Fibroblast of skin of abdomen (primary cell): Measurements from ENCODE around the gene LIN52. TPM values are rescaled to one million over a fixed set of nuclear protein-coding genes. Genes with fewer than 3 reads are reported as not detected.
A peak's percentile ranks its signal among the peaks of the same experiment; 100 is the strongest.

Source experiments
- DNase-seq: peaks from one replicate; pipeline ENCODE4 v3.0.0-alpha.2; 2013
- polyA plus RNA-seq, 2 experiments: library from polyadenylated mRNA; unstranded; fragments of 120-200 nt; gene quantifications; one replicate each; pipeline ENCODE4 v1.2.1, GENCODE V29; 2013; ENCODE audit not compliant: insufficient read length in 2 of 2

The LIN52 gene, protein sequence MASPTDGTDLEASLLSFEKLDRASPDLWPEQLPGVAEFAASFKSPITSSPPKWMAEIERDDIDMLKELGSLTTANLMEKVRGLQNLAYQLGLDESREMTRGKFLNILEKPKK
- polyA plus RNA-seq (2013, experiment 1 of 2; ENCODE audit: insufficient read length): 8.9 TPM
- polyA plus RNA-seq (2013, experiment 2 of 2; ENCODE audit: insufficient read length): 9.4 TPM

DNA sequence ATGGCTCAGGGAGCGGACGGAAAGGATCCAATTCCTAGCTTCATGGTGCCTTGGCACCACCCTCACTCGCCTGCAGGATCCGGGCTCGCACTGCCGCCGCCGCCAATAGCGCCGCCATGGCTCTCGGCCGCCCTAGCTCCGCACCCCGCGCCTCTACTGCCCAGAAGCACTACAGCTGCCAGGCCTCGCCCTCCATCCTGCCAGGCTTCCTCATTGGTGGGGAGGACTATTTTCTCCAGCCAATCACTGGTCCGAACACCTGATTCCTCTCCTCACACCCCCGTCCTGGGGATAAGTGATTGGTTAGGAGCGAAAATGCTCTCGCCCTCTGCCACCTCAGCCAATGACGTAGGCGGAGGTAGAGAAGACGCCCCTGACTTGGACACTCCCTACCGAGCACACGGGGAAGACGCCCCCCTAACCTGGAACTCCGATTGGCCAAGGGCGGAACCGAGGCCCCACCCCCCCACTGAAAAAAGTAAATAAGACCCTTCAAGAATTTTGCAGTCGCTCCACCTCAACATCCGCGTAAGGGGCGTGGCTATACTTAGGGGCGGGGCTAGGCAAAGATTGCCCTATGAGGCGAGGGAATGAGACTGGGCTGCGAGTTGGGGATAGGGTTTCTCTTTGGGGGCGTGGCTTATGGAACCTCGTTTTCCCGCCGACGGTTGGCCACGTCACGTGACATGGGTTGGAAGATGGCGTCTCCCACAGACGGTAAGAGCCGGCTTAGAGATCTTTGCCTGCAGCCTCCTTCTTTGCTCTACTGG lies at the start of gene LIN52, which contains the start of gene ALDH6A1:
Gene LIN52 (plus strand): TSS at position 680 of the 770 bp plus-strand sequence. CDS start 19 bp downstream, at position 699.
Gene ALDH6A1 (minus strand): TSS at position 177 of the 770 bp plus-strand sequence. CDS start 59 bp downstream, at position 118.
- peak; percentile 100 for DNase-seq

DNA sequence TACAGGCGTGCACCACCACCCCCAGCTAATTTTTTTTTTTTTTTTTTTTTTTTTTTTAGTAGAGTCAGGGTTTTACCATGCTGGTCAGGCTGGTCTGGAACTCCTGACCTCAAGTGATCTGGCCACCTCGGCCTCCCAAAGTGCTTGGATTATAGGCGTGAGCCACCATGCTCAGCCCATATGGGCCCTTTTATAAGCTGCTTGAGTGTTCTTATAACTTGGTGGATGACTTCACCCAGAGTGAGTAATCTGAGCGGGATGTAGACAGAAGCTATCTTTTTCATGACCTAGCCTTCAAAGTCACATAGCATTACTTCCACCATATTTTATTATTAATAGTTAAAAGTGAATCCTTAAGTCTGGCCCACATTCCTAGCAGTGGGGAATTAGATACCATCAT lies 49.2 kb upstream of the LIN52 start:
- peak; percentile 48 for DNase-seq

DNA sequence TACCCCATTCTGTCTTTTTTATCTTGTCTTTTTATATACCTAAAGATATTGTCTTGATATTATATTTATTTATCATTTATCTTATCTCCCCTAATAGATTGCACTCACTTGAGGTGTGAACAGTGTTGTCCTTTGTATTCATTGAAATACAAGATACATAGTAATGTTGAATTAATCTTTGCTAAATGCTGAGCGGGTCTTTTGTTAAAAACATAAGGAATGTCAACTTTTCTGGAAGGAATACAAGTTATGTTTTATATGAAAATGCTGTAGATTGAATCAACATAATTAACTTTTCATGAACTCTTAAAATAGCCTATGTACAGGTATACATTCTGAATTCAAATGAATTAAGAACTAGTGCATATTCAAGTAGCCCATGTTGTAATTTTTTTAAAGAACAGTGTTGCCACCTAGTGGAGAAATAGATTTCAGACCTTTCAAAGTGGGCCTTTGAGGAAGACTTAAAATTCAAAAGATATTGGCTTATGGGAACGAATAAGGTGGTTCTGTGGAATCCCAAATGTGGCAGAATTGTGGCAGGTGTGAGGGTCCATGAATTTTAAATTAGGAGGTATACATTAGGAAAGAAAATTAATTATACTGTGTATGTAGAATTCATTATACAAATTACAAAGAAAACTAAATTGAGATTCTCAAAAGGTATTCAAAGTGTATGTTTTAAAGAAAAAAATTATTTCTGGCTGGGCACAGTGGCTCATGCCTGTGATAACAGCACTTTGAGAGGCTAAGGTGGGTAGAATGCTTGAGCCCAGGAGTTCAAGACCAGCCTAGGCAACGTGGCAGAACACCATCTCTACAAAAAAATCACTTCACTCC lies 46.5 kb upstream of the LIN52 start:
- peak; percentile 49 for DNase-seq

DNA sequence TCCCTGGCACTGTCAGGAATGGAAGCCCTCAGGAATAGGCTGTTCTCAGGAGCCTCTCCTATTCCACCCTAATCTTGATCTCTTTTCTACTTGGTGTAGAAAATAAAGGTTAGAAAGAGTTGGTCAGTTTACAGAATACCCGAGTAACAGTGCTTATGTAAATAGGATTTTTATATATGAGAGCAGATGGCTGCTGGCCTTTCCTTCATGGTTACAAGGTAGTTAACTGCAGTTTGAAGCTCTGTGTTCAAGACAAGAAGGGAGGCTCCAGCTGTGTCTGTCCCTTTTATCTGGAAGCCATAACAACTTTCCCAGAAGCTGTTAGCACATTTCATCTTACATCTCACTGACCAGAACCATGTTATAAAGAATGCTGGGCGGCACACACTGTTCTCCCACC lies 42.5 kb upstream of the LIN52 start:
- DNase-seq: no peak

DNA sequence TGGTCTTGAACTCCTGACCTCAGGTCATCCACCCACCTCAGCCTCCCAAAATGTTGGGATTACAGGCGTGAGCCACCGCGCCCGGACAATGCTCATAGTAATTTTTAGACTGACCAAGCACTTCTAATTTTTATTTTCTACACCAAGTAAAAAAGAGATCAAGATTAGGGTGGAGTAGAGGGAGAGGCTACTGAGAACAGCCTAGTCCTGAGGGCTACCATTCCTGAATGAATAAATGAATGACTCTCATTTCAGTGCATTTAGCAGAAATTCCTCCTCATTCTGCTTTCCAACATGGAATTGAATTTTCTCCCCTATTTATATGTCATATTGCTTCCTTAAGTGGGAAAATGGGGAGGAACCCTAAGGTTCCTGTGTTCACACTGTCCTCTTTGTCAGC lies 39.2 kb upstream of the LIN52 start:
- no peak for DNase-seq

DNA sequence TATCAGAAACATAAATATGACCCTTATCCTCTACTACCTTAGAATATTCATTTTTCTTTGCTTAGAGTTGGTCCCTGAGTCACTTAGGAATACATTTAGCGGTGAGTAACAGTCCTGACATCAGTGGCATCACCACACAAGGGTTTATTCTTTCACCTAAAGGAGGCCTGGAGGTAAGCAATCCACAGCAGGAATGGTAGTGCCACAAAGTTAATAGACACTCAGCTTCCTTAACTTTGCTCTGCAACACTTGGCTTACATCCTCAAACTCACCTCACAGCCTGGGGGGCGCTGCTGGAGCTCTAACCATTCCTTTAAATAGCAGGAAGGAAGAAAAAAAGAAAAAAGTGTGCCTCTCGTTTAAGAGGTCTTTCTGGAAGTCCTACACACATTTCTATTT lies 36.5 kb upstream of the LIN52 start:
- DNase-seq: no peak

DNA sequence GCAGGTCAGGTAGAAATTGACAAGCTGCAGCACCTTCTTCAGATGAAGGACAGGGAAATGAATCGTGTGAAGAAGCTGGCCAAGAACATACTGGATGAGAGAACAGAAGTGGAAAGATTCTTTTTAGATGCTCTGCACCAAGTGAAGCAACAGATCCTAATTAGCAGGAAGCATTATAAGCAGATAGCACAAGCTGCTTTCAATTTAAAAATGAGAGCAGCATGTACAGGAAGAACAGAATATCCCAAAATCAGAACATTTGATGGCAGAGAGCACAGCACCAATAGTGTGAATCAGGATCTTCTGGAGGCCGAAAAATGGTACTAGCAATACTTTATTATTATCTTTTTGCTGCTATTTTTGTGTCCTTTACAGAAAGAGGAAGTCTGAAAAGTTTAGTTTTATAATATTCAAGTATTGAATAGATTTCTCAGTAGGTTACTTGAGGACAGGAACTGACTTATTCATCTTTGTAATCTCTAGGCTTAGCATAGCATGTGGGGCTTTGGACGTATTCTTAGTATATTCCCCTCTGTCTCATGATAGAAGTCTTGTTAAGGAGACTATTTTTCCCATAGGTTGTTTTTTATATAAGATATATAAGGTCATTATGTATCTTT lies 34.8 kb upstream of the LIN52 start:
- DNase-seq: no peak

DNA sequence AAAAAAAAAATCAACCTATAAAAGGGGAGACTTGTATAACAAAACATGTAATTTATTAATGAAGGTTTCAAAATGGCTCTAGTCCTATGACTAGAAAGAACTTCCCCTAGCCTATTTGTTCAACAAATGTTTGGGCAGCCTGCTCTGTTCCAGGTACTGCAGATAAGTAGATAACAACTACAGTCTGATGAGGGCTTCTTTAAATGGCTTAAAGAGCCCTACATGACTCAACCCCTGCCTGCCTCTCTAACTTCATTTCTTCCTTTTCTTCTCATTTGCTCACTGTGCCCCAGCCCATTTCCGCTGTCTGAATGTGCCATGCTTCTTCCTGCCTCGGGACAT lies 22.0 kb upstream of the LIN52 start:
- DNase-seq: no peak

DNA sequence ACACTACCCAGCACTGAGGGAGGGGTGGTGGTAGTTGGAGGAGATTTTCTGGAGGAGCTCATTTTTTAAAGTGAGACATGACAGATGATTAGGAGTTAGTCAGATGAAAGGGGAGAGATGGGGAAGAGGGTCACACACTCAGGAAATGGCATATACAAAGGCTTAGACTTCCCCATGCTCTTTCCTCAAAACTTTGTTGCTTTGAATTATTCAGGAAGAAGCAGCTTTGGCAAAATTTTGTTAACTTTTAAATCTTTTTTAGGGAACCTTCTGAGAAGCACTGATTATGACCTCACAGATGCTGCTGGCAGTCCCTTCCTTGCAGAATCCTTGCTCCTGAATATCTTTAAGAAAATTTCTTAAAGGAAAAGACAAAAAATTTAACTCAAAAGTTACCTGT lies 20.3 kb upstream of the LIN52 start:
- DNase-seq: no peak

DNA sequence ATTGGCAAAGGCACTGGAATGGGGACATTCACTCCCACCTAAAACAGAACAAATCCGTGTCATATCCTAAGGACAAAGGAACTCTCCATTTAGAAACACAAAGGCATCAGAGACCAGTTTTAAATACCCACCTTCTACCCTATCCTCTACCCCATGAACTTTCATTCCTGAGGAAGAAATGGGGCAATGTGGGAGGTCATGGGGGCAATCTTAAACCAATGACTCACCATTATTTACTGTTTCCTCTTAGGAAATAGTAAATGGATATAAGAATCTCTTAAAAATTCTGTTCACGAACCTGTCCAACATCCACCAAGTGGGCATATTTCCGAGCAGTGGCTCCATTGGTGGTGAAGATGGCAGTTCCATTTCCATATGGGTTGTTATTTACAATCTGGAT lies 19.9 kb upstream of the LIN52 start:
- no peak for DNase-seq

DNA sequence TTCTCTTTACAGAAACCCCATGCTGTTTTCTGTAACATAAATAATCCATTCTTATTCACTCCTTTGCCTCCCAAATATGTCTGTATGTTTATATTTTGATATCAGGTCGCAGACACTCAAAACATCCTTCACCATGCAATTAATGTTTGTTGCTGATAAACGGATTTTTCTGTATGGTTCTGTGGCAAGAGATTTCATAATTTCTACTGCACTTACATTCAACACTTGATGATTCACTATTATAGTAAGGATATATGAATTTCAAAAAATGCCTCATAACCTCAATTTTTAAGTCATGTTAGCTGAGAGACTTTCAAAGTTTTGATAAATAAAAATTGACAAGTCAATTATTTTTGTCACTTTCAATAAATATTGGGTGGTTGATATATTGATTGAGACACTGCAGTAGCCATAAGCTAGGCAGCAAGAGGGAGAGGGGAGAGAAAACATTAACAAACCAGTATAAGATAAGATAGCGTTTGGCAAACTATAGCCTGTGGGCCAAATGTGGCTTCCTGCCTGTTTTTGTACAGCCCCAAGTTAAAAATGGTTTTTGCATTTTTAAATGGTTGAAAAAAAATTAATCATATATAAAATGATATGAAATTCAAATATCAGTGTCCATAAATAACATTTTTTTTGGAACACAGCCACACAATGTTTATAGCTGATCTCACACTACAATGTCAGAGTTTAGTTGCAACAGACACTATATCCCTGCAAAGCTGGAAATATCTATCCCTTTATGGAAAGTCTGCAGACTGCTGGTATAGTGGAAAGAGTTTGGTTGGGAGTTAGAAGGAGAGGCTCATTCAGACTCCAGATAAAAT lies 18.8 kb upstream of the LIN52 start:
- no peak for DNase-seq

DNA sequence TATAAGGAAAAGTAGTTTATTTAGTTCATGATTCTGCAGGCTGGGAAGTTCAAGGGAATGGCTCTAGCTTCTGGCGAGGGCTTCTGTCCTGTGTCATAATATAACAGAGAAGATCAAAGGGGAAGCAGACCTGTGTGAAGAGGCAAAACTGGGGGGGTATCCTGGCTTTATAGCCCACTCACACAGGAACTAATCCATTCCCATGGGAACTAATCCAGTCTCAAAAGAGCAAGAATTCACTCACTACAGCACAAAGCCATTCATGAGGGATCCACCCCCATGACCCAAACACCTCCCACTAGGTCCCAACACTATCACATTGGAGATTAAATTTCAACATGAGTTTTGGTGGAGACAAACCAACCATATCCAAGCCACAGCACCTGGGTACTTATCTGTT lies 7.4 kb upstream of the LIN52 start:
- no peak for DNase-seq

DNA sequence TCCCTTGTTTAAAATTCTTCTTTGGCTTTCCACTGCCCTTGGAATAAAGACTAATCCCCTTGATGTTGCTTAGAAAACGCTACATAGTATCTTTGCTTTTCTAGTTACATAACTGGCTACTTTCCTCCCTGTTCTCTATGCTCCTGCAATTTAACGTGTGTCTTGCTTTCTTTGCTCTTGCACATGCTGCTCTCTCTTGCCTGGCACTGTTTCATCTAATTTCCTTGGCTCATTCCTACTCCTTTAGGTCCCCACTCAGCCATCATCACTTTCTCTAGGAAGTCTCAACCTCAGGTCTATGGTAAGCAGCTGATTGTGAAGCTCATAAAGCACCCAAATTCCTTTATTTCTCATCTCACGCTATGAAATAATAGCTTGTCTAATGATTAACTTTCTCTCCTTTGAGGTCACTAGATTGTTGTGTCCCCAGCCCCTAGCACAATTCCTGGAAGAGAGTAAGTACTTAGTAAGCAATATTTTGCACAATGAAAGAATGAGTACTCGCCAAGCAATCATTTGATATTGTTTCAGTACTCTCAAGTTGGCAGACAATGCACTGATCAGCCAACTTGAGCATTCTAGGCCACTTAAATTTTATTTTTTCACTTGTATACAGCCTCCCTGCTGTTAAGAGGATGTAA lies 3.8 kb upstream of the LIN52 start:
- no peak for DNase-seq

DNA sequence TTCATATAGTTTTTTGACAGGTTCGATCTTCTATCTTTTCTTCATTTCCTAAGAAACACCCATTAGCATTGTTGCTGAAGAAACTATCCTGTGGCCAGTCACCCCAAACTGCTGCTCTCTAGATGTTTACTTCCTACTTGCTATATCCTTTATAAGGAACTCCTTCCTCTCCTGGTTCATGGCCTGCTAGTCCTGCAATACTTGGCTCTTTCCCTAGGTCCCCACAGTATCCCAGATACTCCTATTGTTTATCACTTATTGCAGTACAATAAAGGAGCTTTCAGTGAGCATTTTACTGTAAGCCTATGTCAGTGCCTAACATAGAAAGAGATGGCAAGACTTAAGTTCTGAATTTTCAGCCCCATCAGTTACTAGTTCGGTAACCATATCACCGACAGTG lies 3.3 kb upstream of the LIN52 start:
- DNase-seq: no peak

DNA sequence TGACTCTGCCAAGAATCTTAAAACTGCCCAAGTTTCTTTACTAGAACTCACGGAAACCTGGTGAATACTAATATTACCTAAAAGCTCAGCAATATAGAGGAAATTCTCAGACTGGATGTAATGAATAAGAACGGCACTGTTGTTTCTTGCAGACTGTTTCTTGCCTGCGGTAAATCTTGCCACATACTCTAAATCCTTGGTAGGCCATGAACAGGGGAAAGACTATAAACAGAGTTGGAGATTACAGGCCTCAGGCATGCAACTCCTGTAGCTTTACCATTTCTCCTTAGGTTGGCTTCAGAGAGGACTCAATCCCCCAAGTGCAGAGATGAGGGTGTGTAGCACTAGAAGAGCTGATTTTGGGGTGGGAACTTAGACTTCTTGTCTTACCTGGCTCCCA lies 1.6 kb upstream of the LIN52 start:
- no peak for DNase-seq

DNA sequence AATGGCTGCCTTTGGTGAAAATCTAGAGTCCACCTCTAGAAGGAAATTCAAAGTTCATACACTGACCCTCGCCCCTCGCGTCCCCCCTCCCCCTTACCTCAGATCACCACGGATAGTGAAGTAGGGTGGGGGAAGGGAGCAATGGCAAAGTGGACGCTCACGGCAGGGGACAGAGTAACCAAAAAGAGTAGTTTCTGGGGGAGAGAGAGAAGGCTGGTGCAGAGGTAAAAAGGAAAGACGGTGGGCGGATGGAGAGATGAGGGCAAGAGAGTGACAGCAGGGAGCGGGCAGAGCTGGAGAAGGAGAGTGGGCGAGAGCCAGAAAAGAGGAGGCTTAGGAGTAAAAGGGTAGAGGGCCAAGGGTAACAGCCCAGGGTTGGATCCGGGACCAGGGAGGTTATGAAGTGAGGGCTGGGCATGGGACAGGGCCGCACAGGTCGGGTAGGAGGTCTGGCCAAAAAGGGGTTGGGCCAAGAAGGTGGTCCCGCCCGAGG lies 926 bp upstream of the LIN52 start:
- DNase-seq: no peak

DNA sequence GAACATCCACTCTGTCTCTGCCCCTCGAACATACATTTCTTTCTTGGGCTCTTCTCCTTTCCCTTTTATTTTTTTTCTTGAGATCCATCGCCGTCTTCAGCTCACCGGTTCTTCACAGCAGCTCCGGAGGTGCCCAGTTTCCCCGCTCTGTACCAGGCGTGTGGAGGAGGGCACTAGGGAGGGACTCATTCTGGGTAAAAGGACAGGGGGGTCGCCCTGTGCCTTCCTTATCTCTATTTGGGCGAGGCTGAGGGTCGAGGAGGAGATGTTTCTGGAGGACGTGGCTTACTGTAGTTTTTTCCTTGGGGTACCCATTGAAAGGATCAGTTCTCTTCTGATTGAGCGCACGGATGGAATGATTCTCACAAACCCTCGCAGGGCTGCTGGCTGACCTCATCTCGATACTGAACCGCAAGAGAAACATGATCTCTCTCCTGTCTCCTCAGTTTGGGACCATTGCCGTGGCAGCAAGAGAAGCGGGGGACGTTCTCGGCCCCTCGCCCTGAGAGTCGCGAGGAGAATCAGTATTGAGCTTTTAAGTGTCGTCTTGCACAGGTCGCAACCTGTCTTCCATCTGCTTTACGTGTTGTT lies 386 bp downstream of the LIN52 start:
- peak; percentile 30 for DNase-seq

DNA sequence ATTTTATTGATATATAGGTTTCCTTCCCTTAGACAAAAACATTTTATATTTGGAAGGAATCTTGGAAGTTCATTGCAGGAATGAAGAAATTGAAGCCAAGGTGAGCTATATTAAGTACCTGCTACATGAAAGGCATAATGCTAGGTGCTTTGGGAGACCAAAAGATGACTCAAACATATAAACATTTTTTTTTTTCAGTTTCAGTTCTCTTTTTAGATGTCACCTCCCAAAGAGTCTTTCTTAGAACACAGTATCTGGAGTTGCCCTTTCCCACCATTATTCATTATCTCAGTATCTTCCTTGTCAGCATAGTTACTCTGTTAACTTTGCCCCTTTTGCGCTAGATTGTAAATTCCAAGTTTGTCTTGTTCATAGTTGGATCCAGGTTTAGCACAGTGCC lies 1.1 kb downstream of the LIN52 start:
- DNase-seq: no peak

DNA sequence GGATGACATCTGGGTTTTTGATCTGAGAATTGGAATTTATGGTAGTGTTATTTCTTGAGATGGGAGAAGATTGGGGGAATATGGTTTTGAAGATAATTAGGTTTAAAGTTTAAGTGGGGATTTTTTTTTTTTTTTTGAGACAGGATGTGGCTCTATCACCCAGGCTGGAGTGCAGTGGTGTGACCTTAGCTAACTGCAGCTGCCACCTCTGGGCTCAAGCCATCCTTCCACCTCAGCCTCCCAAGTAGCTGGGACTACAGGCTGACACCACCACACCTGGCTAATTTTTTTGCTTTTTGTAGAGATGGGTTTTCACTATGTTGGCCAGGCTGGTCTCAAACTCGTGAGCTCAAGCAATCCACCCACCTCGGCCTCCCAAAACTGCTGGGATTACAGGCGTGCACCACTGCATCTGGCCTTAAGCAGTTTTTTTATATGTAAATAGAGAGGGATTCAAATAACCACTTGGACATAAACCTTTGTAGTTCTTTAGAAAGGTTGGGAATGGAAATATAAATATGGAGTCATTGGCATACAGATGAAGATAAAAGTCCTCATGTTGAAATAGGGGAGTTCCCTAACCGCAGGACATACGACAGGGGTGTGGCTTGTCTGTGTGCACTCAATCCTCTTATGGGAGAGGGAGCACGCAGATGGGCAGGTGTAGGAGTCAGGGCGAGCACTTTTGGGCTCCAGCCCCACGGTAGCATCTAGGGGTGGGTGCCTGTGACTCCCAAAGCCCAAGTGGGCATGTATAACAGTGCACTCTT lies 4.7 kb downstream of the LIN52 start:
- DNase-seq: no peak

DNA sequence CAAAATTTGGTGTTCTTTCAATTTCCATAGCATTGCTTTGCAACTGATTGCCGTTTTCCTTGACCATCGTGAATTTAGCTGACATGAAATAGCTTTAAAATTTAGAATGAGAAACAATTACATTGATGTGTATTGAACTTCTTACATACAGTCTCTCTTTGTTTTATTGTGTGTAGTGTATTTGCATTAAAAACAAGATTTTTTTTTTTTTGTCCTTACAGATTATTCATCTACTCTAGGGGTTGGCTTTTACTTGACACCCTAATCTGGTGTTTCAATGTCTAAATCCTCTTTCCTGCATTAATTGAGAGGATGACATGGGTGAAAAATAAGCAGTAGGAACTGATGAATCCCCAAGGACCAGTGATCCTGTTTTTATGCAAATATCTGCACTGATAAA lies 20.6 kb downstream of the LIN52 start:
- DNase-seq: no peak
